NCI-H748 treated with DMSO at 0.1 percent for 48 hours (cell line): Measurements from ENCODE around the gene FOXO3.
"Not testable (repeated sequence)": the region's sequence is repeated elsewhere in the genome, so short reads cannot be mapped to it uniquely, and the experiment has no call there.

Source experiments
- DNase-seq: peaks from one replicate; lab custom pipeline; 2025; lab: John Stamatoyannopoulos, UW

The FOXO3 gene

DNA sequence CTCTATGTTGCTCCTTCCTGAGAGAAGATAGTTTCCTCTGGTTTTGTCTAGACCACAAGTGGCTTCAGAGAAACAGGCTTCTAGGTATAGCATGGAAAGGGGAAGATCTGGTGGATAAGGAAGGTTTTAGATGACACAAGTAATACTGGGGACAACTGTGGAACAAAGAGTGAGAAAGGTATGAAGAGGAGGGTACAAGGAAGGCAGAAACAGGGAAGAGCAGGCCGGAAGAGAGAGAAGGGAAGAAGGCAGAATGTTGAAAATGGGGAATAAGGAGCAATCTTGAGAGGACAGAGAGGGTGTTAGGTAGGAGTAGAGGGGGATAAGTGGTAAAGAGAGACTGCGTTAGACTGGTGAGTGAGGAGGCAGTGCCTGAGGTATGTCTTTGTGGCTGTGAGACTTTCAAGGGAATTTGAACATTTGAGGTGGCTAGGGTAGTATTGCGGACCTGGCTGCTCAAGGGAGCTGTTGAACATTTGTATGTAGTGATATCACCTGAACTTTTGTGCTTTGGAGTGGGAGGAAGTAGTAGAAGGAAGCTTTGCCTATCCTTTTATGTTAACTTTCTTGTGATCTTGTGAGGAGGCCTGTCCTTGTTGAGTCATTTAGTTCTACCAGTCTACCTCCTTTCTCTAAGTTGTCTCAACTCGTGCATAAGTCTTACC, 69.5 kb downstream of the FOXO3 start:
- no peak for DNase-seq

DNA sequence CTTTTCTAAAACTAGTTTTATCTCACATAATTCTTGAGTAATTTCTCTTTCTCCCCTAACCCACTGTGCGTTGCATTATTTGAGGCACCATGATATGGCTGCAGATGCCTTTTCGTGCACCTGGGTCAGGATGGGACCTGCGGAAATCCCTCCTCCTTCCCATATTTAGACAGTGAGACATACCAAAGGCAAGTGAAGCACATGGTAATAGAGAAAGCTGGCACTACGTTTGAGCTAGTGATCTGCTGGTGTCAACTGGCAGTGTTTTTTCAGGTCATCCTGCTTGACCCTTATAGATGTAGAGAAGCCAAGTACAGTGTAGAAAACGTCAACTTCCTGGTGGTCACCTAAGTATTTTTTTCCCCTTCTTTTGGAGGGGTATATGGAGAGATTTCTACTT, 71.7 kb downstream of the FOXO3 start:
- no peak for DNase-seq

DNA sequence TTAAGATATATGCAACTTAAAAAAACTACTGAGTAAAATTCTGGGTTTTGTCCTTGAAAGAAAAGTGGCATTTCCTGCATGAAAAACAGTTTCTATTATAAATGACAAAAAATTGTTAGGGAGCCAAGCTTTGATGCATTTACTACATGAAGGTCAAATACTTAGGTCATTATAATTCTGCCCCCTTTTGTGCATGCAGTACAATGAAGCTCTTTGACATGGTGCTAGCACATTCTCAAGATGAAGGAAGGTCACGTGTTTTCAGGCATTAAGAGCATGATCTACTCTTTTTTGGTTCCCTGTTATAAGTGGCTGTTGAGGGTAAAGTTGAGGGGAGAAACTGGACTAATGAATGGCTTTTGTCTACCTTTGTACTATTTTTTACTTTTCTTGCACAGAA, 72.7 kb downstream of the FOXO3 start:
- DNase-seq, result no peak

DNA sequence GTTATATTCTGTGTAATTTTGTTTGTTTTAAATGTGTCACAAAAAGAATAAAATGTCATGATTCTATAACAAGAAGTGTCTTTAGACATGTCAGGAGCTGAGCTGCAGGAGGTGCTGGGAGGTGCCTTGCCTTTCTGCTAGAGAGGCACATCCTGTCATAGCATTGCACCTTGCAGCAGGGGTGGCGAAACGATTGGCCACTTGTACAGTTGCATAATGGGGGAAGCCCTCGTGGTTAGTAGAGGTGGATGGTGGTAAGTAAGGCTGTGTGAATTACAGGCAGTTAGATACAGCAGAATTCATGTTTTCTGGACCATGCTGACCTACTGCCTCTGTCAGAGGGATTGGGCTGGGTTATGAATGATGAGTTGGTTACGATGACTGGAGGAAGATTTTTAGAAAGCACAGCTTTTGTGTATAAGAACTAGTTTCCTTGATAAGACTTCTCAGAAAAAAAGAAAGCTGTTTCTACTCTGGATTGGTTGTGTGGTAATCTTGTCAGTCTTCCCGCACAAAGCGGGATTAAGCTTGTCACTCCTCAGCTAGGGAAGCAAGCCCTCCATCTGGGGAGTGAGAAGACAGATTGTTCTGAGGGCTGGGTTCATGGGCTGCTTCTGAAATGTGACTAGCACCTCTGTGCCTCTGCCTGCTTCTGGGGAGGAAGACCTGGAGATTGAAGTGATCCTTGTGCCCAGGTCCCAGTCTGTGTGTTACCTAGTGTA, 74.9 kb downstream of the FOXO3 start:
- DNase-seq, result no peak

DNA sequence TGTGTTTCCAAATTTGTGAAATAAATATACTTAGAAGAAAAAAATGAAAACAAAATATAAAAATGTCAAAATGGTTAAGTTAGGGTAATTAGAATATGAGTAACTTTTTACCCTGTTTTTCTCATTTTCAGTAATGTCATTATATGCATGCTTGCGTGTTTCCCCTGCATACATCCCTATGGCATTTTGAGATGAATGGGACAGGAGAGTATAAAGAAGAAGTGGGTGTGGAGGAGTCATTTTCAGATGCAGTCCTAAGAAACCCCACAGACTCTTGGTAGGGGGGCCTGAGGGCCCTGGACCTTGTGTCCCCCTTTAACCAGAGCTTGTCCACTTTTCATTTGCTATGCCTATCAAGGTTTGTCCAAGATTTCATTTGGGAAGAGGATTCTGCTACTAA, 77.2 kb downstream of the FOXO3 start:
- DNase-seq, result no peak

DNA sequence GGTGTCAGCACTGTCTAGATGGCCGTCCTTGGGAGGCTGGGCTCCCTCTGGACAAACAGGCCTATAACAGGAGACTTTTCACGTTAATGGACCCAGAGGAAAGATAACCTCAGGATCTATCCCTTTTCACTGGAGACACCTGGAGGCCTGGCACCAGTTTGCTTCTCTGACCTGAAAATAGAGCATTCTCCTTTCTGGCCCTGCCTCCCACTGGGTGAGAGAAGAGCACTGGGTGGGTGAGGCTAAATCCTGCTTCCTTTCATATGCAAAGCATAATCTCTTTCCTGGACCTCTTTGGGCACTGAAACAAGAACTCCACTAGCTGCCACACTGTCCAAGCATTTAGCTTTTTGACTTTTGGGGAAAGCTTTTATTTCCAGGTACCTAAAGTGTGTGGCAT, 78.3 kb downstream of the FOXO3 start:
- no peak for DNase-seq

DNA sequence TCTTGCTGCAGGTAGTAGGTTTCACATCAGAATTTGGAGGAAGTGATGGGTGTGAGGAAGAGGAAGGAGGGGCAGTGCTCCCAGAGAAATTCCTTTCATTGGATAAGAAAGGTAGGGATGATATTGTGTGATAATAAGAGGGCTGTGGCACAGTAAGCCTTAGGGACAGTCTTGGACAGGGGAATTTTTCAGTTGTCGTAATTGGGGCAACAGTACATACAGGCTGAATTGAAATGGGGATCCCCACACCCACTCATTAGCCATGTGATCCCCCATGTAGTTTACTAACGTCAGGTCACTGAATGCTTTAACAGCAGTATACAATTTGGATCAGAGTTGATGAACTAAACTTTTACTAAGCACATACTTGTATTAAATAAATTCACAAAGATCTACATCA, 79.4 kb downstream of the FOXO3 start:
- no peak for DNase-seq

DNA sequence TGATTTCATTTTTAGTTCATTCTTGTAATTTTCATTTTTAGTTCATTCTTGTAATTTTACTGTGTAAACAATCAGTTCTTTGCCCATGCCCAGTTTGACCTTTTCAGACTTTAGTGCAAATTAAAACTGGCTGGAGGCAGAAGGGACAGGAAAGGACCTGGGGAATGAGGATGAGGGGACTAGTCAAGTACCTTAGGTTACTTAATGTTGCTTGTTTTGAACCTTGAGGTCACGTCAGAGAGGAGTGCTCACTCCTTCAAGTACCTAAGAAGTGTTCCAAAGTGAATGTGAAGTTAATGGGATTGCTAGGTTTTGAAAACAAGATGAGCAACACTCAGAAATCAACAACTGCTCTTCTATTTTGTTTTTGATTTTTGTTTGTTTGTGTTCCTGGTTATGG, 82.5 kb downstream of the FOXO3 start:
- DNase-seq, result no peak

DNA sequence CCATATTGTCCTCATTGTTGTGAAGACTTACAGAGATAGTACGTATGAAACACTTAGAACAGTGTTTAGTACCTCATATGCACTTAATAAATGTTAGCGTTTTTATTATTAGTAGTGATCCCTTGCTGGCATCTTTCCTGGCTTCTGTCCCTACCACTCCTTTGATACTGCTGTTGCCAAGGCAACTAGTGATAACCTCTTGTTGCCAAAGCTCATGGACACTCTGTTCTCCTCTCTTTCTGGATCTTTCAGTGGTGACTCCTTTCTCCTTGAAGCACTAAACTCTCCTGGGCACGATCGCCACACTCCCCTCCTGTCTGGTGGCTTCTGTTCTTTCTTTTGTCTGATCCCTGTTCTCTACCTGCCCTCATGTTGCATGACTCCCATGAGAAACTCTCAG, 83.5 kb downstream of the FOXO3 start:
- DNase-seq, result no peak

DNA sequence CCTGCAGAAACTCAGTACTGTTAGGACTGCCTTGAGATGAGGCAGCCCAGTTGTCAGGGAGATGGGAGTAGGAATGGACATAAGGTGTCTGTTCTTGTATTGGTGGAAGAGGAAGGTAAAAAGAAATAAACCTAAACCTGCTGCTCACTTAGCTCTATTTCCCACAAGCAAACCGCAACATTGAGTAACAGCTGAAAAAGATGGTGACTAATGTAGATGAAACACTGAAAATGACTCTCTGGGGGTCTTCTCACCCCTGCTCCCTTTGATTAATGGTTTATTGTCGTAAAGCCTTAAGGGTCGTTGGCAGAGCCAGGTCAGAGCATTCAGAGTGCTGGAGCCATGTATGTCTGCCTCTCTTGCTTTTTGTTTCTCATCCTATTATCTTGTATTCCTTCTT, 87.5 kb downstream of the FOXO3 start:
- no peak for DNase-seq

DNA sequence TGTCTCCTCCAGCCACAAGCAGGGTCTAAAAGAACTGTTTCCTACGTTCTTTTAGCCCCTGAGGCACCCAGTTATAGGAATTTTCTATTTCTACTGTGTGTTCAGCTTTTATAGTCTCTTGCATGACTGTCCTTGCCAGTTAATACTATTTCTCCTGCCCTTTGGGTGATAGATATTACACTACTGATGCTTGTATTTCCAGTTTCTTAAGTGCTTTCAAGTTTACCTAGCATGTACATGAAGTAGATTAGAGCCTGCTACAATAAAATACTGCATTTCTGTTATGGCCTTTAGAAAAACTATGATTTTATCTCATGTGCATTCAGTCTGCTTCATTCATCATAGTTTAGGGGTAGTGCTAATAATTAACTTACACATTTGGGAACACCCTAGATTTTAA, 89.6 kb downstream of the FOXO3 start:
- DNase-seq, result no peak

DNA sequence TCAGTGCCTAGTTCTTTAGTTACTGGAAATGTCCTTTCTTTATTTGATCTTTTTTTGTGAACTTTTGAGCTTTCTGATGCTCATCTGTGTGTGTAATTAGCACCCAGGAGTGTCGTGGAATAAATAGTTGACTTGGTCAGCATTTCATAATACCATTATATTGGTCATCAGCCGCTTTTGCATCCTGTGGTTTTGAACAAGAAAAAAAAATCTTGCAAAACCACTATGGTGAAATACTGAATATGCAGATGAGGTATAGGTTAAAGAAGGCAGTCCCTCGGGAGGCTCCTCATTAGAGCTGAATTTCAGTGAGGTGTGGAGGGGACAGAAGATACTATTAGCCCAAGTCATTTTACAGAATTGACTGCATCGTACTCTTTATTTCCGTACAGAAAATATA, 90.1 kb downstream of the FOXO3 start:
- no peak for DNase-seq

DNA sequence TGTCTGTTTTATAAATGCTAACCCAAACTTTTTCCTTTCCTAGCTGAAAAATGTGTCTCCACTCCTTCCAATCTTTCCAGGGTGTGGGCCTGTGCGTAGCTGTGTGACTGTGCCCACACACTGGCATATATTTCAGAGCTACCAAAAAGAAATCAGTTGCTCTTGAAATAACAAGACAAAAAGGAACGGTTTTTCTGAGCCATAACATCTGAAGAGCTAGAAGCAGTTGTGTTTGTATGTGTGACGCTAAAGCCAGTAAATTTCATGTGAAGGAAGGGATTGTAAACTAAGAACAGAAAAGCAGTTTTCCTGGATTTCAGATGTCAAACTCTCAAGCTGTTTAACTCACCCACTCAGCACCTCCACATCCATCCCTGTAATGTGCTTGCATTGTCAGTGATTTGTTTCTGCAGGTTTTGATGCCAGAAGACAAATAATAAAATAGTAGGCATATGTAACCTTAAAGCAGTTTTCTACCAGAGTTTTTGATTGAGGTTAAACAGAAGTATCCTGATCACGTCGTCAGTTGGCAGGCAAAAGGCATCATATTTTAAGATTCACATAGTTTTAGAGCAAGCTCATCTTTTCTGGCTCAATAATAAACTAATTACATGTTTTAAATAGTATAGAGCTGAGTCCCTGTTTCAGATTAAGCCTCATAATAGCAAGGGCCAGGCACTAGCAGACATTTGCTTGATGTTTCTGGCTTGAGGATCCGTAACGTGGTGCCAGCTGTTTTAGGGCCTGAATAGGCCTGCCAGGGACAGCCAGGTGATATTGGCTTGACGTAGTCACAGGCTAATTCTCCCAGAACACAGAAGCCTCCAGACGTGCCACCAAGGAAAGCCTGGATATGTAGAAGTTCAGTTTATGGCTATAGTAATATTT, 90.9 kb downstream of the FOXO3 start:
- no peak for DNase-seq

DNA sequence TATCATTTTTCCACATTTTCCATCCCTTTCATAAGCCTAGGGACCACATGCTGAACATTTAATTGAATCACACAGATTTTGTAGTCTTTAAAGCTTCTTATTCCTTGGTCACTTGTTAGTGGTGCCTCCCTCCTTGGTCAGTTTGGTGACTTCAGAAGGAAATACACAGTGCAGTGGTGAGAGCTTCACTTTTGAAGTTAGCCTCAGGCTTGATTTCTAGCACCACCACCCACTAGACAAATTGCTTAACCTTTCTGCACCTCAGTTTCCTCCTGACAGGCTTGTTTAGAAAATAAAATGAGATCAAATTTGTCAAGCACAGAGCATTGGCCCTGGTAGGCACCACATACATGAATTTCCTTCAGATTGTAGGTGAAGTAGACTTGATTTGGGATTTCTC, 91.7 kb downstream of the FOXO3 start:
- no peak for DNase-seq

DNA sequence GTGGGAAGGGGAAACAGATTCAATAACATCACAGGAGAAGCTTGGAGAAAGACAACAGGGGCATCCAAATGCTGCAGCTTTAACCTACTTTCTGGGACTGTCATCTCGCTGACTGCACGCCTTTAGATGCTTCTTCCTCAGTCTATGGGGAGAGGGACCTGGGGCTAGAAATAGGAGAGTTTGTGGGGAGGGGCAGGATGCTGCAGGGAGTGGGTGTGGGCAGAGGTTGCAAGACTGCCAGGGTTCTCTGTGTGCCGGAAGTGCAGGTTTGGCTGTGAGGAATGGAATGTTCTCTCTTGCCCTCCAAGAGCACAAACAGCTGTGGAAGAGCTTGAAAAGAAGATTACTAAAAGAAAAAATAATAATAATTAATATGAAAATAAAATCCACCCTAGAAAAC, 93.2 kb downstream of the FOXO3 start:
- no peak for DNase-seq

DNA sequence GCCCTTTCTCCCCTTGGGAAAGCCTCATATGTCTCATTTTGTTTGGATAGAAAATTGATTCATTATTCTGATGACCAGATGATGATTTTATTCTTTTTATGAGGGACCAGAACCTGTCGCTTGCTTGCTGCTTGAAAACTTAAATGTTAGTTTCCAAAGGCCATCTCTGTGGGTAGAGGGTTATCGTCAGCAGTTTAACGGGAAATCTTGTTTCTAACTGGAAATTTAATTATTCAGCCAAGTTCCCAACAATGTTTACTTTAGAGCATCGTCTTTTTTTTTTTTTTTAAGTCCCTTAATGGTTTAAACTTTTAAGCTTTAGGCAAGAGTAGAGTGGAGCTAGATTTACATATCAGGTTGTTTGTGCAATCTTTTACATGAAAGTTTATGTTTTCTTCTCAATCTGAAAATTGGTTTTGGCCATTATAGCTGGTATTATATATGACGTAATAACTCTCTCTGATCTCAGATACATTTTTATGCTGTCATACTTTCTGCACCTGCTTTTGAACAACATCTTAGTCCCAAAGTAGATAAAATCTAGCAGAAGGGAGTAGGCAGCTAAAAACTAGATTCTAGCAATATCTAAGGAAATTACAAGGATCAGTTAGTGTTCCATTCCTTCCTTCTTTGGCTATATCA, 93.9 kb downstream of the FOXO3 start:
- no peak for DNase-seq

DNA sequence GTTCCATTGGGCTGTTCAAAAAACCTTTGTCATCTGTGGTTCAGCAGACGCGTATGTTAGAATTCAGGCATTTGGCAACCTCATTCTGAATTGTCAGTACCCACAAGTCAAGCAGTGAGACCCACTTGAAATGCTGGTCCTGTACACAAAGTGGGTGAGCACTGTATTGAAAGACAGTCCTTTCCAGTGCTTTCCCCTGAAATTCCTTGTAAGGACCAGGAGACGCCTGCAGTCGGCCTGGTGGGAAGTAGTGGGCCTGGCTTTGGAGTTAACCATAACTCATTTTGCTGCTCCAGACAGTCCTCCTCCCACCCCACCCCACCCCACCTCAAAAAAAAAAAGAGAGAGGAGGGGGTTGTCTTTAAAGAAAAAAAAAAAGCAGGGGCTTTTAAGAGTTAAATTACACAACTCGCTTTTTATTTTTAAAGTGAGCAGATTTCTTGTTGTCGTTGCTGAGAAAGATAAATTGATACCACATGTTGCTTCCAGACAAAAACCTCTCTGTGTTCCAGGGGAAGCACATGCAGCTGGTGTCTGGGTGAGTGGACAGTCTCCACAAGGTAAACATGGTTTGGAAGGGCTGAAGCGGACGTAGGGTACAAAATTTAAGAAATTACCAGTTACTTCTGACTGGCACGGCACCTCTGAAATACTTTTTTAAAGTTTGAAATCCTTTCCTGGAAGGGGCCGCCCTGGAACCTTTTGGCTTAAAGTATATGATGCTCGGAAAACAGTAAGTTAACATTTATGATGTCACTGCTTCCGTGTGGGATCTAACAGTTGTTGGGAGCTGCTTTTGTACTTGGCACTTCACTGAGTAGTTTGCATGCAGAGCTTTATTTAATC, 95.3 kb downstream of the FOXO3 start:
- DNase-seq, result no peak

DNA sequence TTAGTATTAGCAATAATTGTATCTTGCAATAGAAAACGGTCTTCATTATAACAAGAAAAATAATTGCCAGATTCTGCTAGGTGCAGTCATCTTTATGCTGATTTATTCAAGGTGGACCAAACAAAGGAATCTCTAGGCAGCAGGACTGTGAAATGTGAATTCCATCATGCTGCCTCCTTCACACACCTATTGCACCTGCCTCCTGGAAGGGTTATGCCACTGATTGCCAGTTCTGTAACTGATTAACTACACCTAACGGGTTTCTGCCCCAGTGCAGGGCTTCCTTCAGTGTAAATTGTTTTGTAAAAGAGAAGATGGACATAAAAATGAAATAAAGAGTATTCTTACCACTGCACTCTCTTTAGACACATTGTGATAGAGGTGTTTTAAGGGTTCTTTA, 96.1 kb downstream of the FOXO3 start:
- DNase-seq, result no peak

DNA sequence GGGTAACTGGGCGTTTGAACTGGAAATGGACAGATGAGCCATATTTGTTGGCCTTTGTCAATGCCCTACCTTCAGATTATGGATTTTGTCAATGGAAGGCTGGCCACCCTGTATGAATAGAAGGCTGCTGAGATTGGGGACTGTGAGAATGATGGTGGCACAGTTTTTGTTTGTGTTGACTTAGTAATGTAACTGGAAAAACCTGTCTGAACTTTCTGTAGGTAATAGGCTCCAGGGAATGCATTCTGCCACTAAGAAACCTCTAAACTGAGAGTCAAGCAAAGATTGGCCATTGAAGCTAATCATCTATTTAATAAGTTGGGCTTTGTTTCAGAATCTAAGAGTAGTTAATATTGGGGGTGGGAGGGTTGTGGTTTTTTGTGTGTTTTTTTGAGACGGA, 97.5 kb downstream of the FOXO3 start:
- DNase-seq, result no peak

DNA sequence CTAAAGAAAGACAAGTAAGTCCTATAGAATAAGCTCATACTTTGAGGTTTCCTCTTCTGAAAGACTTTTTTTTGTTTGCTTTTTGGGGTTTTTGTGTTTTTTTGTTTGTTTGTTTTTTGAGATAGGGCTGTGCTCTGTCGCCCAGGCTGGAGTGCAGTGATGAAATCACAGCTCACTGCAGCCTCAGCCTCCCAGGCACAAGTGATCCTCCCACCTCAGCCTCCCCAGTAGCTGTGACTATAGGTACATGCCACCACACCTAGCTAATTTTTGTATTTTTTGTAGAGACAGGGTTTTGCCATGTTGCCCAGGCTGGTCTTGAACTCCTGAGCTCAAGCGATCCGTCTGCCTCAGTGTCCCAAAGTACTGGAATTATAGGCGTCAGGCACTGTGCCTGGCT, 98.1 kb downstream of the FOXO3 start:
- not testable (repeated sequence) for DNase-seq

DNA sequence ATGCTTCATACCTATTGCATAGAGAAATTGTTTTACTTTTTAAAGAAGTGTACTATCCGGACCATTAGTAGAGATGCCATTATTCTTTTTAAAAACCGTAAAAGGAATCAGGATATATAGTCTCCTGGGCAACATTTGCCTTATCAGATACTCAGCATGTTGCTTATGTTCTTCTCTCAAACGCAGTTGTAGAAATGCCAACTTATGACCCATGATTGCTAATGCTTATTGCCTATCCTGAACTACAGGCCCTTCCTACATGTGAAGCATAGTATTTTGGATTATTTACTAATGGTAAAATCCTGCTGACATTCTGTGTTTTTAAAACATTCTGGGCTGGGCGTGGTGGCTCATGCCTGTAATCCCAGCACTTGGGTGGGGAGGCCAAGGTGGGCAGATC, 99.5 kb downstream of the FOXO3 start:
- no peak for DNase-seq

DNA sequence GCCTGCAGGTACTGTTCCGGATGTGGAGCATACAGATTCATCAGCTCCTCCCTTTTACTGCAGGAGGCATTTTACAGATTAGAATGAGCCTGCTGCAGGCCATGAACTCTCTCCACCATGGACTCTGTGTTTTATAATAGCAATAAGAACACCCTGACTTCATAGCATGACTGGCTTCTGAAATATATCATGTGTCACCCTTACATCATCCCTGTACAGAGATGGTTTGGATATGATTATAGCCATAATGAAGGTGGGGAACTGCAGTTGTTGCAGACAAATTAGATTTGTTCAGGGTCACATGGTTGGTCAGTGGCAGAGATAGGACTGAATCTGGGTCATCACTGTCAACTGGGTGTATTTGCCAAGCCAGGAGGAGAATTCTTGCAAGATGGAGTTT, 100.7 kb downstream of the FOXO3 start:
- DNase-seq, result no peak
